Bronchial epithelial cell (primary cell): ENCODE results near the gene VWDE. TPM values are rescaled to one million over a fixed set of nuclear protein-coding genes. Genes with fewer than 3 reads are reported as not detected.

ENCODE experiments used
- DNase-seq: peaks from one replicate; pipeline ENCODE4 v3.0.0-alpha.2; 2010; ENCODE audit warnings: low read depth
- FAIRE-seq: peaks from 2 replicates; lab custom pipeline; 2011; peaks lifted over from hg19 to GRCh38; lab: Jason Lieb, UNC
- H3K27me3 ChIP-seq: 2 replicates; pipeline ENCODE4 v1.5.1; 2011; ENCODE audit warnings: low read length; ENCODE audit not compliant: control insufficient read depth, insufficient read depth
- H3K36me3 ChIP-seq: 2 replicates; pipeline ENCODE4 v1.5.1; 2011; ENCODE audit warnings: low read length; ENCODE audit not compliant: control insufficient read depth, insufficient read depth
- H3K4me3 ChIP-seq: 2 replicates; pipeline ENCODE4 v1.5.1; 2011; ENCODE audit warnings: mild to moderate bottlenecking, low read depth, low read length, control low read depth
- total RNA-seq: library from RNA; depleted of rRNA; stranded (reverse); fragments of >200 nt; gene quantifications from 2 replicates; pipeline ENCODE4 v1.2.1, GENCODE V29; 2014
- TF ChIP-seq, protein P1 (sequence below): IDR thresholded peaks from 2 replicates; pipeline ENCODE4 v1.5.1; 2011; ENCODE audit warnings: mild to moderate bottlenecking, moderate library complexity, low read length, control low read depth, inconsistent platforms; ENCODE audit not compliant: insufficient read depth, severe bottlenecking

VWDE gene
- total RNA-seq, 1 donor from 2014 or later = 1.1 TPM

DNA sequence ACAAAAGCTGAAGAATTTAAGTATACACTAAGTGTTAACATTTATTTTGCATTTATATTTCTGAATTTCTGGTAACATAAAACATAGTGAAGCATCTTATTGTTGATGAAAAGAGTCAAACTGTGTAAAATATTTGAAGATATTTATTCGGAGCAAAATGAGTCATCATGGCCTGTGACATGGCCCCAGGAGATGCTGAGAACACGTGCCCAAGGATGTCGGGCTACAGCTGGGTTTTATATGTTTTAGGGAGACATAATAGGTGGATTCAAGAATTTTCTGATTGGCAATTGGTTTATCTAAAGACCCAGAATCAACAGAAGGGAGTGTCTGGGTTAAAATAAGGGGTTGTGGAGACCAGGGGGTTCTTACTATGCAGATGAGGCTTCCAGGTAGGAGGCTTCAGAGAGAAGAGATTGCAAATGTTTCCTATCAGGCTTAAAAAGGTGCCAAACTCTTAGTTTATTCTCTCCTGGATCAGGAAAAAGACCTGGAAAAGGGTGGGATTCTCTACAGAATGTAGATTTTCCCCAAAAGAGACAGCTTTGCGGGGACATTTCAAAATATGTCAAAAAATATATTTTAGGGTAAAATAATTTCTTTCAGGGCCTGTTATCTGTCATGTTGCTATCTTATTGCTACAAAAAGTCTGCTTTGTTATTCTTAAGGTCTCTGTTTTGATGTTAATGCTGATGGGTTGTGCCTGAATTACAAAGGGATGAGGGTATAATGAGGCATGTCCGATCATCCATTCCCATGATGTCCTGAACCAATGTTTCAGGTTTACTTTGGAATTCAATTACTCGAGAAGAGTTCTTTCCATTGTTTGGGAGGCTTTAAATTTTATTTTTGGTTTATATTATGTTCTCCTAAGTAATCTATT is 74.5 kb downstream of the VWDE start:
- DNase-seq (no peak), FAIRE-seq (no peak)
- H3K4me3 ChIP-seq = no peak overlapping the region
- TF ChIP-seq, protein P1, sequence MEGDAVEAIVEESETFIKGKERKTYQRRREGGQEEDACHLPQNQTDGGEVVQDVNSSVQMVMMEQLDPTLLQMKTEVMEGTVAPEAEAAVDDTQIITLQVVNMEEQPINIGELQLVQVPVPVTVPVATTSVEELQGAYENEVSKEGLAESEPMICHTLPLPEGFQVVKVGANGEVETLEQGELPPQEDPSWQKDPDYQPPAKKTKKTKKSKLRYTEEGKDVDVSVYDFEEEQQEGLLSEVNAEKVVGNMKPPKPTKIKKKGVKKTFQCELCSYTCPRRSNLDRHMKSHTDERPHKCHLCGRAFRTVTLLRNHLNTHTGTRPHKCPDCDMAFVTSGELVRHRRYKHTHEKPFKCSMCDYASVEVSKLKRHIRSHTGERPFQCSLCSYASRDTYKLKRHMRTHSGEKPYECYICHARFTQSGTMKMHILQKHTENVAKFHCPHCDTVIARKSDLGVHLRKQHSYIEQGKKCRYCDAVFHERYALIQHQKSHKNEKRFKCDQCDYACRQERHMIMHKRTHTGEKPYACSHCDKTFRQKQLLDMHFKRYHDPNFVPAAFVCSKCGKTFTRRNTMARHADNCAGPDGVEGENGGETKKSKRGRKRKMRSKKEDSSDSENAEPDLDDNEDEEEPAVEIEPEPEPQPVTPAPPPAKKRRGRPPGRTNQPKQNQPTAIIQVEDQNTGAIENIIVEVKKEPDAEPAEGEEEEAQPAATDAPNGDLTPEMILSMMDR = no peak
- no peaks in the 10 kb centered on the region for H3K36me3 ChIP-seq
- no peaks in the 10 kb centered on the region for H3K27me3 ChIP-seq

DNA sequence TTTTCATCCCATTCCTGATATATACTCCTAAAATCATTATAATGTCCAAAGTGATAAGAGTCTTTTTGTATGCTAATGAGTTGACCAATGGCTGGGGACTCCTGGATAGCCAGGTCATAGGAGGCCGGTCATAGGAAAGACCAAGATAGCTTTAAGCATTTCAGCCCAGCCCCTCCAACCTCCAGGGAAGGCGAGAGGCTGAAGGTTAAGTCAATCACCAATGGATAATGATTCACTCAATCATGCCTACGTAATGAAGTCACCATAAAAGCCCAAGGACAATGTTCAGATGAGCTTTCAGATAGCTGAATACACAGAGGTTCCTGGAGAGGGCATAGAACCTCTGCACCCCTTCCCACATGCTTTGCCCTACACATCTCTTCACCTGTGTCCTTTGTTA is 75.7 kb downstream of the VWDE start:
- Histone ChIP-seq H3K27me3 (no peaks in the 10 kb centered on the region), H3K4me3 (no peak overlapping the region), H3K36me3 (no peaks in the 10 kb centered on the region)
- no peak for DNase-seq
- TF ChIP-seq, protein P1 = no peak
- no peak for FAIRE-seq

DNA sequence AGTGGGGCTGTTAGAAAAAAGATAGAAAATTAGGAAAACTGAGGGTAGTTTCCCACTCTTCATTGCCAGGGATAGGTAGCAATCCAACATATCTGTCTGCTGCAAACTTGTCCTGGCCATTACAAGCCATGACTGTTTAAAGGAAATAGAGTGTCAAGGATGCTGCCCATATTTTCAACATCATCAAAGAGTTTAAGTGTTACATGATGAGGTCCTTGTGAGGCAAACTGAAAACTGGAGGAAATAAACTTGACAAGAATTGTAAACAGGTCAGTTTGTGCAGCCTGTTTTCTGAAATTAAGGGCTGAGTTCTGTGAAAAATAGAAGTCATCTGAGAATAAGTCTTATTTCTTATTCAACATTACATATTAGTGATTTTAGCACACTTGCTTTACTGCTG is 78.0 kb downstream of the VWDE start:
- H3K27me3 ChIP-seq = no peaks in the 10 kb centered on the region
- FAIRE-seq = no peak
- H3K4me3 ChIP-seq = no peak overlapping the region
- no peaks in the 10 kb centered on the region for H3K36me3 ChIP-seq
- no peak for DNase-seq
- TF ChIP-seq, protein P1 = no peak

DNA sequence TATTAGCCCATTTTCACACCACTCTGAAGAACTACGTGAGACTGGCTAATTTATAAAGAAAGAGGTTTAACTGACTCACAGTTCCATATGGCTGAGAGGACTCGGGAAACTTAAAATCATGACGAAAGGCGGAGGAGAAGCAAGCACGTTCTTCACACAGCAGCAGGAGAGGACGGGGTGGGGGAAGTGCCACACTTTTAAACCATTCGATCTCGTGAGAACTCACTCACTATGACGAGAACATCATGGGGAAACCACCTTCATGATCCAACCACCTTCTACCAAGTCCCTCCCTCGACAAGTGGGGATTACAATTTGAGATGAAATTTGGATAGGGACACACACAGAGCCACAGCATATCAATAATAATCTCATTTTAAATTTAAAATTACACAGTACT is 80.2 kb downstream of the VWDE start:
- FAIRE-seq = no peak
- TF ChIP-seq, protein P1 = no peak
- H3K36me3 ChIP-seq = no peaks in the 10 kb centered on the region

DNA sequence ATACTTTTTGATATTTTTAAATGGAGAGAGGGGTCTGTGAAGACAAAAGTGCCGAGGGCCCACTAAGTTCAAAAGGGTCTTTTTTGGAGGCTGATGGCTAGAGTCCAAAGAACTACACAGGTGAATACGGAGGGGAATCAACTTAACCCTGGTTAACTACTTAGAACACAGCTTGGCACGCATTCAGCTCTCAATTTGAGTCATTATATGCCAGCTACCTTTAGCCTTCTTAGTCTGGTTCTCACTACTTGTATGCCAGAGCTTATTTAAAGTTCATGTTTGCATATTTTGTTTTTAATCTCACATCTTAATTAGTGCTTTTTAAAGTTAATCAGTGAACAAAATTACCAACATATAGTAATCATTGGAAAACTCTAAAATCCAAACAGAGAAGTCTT is 80.8 kb downstream of the VWDE start:
- FAIRE-seq = no peak
- H3K27me3 ChIP-seq = no peaks in the 10 kb centered on the region
- no peak for DNase-seq
- no peak overlapping the region for H3K4me3 ChIP-seq
- TF ChIP-seq, protein P1 = no peak
- H3K36me3 ChIP-seq = no peaks in the 10 kb centered on the region

More for the DNA sequence above, 80.2 kb downstream of the VWDE start:
- no peak overlapping the region for H3K4me3 ChIP-seq
- DNase-seq = no peak
- no peaks in the 10 kb centered on the region for H3K27me3 ChIP-seq
